SK-N-SH (cell line): ENCODE measurements around the gene BBS9.

Experiments used
- EP300 ChIP-seq, 2 experiments: IDR thresholded peaks; 2 replicates each; pipeline versions ENCODE4 v1.4.0 to v1.6.1; 2012; ENCODE audit warnings: borderline replicate concordance in 1 of 2, low read depth in 1 of 2, low read length in 1 of 2
- POLR2AphosphoS5 ChIP-seq: IDR thresholded peaks from 2 replicates; pipeline ENCODE4 v1.6.1; 2012; ENCODE audit warnings: low read depth, low read length

- TF ChIP-seq POLR2AphosphoS5 (no peak), EP300 (IDR thresholded peaks at IDR 0.05; ENCODE audit: borderline replicate concordance in 1 of 2, low read depth in 1 of 2, low read length in 1 of 2) (no peak)
These were observed 467.3 kb downstream of the BBS9 start for GRCh38 chr7:33596686-33597085.
